NOMO-1 treated with dmso at 0.1 percent for 144 hours (cell line): Measurements from ENCODE around the gene TRIM28.
"Not testable (repeated sequence)": the region's sequence is repeated elsewhere in the genome, so short reads cannot be mapped to it uniquely, and the experiment has no call there.

Experiments
- DNase-seq: peaks from one replicate; lab custom pipeline; 2025; ENCODE audit not compliant: unreplicated experiment; lab: John Stamatoyannopoulos, UW

TRIM28 gene

DNA sequence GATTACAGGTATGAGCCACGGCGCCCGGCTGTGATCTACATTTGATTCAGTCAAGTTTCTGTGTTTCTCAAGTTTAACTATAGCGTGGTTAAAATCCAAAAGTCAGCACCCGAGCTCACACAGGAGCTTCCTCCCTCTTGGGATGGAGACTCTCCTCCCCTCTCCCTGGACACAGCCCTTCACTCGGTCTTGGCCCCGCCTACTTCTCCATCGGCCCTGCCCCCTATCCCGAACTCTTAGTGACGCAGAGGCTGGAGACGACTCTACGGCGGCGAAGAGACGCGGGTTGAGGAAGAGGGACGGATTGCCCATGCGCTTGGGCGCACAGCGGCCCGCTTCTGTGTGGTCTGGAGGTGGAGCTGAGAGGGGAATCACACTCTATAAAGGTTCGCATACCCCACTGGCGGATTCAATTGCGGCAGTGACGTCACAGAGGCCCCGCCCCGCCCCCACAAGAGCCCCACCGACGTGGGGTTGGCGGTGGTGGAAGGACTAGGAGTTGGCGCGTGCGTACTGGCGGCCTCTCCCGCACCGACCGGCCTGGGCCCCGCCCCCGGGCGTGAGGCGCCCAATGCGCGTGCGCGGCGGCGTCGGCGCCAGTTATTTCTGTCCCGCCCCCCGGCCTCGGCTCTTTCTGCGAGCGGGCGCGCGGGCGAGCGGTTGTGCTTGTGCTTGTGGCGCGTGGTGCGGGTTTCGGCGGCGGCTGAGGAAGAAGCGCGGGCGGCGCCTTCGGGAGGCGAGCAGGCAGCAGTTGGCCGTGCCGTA lies at the start of gene TRIM28:
TSS of gene TRIM28 (plus strand) at position 239 of the 765 bp plus-strand sequence. CDS start 694 bp downstream, outside the sequence.
- DNase-seq = no peak

DNA sequence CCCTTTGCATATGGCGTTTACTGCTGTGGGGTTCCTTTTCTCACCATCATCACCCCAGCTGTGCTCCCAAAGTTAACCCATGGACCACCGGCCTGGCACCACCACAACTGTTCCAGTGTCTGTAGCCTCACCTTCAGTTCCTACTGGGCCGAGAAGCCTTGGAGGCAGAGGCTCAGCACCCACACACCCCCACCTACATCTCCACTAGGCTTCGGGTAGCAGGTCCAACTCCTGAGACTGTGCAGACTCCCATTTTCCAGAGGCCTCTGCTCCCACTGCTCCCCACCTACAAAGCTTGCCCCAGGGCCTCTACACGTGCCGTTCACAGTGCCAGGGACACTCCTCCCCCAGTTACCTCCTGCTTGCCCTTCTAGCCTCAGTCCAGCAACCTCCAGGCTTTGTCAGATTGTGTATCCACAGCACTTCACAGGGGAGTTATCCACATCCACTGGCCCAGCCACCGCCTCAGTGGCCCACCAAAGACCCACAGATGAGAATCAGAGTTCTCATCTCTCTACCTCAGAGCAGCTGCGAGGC lies 46.2 kb upstream of the TRIM28 start:
- no peak for DNase-seq

DNA sequence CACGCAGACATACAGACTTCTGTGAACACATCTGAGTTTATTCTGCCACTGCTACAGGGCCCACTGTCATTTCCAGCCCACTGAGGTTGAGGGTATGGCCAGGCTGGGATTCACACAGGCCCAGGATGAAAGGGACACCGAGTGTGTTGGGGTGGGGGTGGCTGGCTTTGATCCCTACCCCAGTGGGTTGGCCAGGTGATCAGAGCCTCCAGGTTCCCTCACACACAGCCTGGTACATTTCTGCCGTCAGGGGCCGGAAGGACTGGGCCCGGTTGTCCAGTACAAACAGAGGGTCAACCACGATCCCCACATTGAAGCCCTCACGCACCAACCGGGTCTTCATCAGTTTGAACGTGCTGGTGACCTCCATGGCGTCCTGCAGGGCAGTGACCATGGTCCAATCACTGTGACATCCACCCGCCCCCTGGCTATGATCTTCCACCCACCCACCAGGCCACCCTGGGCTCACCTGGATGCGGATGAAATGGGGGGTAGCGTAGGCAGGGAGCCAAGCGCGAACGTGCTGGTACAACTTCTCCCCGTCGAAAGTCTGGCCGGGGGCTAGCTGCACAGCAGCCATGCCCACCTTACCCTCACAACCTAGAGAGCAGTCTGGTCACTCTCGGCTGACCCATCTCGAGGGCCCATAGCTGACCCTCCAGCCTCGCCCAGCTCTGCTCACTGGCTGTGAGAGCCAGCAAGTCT lies 45.4 kb upstream of the TRIM28 start:
- DNase-seq = no peak

DNA sequence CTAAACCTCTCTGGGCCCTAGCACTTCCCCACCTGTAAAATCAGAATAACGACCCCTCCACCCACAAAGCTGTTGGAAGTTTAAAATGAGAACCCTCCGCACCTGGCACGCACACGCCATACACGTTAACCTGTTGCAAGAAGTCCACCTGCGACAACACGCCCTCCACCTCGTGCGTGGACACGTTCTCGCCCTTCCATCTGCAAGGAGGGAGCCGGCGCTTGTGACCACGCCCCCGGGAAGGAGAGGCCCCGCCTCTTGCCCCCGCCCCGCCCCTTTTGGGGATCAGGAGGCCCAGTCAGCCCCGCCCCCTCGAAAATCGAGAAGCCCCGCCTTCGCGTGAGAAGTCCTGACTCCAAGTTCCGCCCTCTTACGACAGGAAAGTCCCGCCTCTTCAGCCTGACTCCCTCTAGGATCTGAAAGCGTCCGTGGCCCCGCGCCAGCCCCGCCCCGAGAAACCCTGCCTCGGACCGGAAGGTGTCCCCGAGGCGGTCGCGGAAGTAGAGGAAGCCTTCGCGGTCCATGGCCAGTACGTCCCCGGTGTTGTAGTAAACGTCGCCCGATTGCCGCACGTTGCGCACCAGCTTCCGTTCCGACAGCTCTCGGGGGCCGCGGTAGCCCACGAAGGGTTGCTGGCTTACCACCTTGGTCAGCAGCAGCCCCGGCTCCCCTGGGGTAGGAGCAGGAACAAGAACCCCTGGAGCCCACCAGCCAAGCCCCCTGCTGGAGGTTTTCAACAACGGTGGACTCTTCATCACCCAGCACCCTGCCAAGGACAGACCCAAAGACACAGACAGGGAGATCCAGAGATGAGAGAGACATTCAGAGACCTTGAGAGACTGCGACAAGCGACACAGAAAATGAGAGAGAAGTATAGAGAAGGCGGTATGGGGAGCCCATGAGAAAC lies 44.6 kb upstream of the TRIM28 start:
- peak; percentile 96 for DNase-seq

DNA sequence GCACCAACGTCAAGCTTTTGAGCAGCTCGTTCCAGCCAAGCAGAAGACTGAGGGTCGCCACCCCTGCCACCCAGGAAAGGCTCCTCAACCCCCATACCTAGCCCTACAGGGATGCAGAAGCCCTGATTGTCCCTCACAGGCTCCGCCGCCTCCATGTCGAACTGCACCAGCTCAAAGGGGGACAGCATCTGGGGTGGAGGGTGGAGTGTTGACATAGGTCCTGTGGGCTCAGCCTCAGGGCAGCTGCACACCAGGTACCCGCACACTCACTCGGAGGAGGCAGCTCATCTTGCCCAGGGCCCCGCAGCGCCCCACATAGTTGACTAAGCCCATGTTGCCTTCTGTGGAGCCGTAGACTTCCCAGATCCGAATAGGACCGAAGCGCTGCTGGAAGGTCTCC lies 43.6 kb upstream of the TRIM28 start:
- no peak for DNase-seq

DNA sequence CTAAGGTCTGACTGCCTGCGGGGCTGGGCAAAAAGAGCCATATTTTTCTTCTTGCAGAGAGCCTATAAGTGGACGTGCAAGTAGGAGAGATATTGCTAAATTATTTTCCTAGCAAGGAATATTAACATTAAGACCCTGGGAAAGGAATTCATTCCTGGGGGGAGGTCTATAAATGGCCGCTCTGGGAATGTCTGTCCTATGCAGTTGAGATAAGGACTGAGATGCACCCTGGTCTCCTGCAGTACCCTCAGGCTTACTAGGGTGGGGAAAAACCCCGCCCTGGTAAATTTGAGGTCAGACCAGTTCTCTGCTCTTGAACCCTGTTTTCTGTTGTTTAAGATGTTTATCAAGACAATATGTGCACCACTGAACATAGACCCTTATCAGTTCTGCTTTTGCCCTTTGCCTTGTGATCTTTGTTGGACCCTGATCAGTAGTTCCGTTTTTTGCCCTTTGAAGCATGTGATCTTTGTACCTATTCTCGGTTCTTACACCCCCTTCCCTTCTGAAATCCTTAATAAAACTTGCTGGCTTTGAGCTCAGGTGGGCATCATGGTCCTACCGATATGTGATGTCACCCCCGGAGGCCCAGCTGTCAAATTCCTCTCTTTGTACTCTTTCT lies 36.2 kb upstream of the TRIM28 start:
- not testable (repeated sequence) for DNase-seq

DNA sequence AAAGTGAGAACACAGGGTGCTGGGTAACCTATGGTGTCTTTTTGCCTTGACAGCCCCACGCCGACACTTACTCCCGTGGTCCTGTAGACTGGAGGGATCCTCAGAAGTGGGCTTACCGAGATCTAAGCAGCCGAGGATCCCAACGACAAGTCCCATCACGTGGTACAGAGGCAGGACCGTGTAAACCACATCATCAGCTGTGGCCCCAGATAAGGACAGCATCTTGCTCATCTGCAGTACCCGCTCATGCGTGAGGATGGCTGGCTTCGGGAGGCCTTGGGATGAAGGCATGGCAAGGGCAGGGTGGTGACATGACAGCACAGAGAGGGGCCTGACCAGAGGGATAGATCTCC lies 34.2 kb upstream of the TRIM28 start:
- DNase-seq = no peak

DNA sequence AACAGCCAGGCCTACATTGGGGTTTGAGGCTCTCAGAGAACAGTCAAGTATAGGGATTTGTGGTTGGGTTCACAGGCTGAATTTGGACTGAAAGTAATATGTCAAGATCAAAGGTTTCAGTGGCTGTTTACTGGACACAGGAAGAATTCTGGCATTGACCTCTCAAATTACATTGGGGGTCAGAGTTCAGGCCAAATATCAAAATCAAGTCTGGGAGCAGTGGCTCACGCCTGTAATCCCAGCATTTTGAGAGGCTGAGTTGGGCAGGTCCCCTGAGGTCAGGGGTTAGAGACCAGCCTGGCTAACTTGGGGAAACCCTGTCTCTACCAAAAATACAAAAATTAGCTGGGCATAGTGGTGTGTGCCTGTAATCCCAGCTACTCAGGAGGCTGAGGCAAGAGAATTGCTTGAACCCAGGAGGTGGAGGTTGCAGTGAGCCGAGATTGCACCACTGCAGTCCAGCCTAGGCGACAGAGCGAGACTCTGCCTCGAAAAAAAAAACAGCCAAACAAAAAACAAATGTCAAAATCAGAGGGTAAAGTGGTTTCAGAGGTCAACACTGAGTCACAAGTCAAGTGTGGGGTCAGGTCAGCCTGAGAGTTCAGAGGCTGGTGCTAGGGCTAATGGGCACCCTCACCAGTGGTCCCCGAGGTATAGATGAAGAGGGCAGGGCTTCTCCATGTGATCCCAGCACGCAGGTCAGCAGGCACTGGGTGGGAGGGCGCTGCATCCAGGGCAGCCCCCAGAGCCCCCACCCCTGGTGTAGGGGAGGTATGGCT lies 33.6 kb upstream of the TRIM28 start:
- DNase-seq = no peak

DNA sequence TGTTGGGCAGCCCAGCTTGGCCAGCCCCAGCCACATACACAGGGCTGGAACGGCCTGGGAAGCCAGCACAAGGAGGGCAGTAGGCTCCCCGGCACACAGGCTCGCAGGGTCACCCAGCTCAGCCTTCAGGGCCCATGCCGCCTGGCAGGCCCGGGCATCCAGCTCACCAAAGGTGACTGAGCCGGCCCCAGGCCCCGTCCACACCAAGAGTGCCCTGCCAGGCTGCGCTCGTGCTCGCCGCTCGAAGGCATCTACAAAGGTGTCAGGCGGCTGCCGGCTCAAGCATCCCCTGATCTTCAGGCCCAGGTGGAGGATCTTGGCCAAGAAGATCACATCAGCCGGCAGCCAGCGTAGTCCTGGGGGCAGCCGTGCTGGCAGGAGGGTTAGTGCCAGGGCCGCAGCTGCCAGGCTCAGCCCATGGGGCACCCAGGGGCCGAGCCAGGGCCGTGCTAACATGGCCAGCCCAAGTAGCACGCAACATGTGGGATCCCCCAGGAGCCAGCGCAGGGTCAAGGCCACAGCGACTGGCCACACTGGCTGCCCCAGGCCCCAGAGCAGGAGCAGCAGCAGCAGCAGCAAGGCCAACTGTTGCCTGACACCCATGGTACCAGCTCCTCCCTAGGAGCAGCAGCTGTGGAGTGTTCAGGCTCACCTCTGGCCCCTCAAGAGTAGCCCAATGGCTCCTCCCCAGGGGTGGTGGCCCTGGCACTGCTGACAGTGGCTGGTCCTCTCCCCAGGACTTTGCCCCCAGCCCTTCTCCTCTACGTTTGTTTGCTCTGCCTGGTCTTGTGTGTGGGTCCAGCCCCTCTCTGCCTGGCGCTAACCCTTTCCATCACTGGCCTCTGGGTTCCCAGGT lies 32.3 kb upstream of the TRIM28 start, which contains the start of gene SLC27A5:
TSS of gene SLC27A5 (minus strand) at position 640 of the 856 bp plus-strand sequence. CDS start at position 603, 37 bp downstream.
- DNase-seq = no peak

DNA sequence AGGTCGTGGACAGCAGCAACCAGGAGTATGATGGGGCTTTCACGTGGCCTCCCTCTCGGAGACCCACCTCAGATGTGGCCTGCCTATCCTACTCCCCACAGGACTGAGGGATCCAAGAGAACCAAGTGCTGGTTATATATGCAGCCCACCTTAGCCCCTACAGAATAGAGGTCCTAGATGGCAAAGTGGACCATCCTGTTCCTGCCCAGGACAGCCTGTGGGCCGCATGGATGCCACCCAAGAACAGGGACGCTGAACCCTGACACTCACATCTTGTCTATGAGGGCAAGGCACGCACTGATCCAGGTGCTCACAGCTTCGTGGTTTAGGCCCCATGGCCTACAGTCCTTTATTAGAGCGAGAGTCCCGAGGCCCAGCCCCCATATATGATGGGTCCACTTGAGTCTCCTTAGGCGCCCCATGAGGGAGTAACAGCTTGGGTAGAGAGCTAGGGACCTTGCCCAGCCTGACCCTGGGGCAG lies 30.6 kb upstream of the TRIM28 start:
- DNase-seq = no peak

DNA sequence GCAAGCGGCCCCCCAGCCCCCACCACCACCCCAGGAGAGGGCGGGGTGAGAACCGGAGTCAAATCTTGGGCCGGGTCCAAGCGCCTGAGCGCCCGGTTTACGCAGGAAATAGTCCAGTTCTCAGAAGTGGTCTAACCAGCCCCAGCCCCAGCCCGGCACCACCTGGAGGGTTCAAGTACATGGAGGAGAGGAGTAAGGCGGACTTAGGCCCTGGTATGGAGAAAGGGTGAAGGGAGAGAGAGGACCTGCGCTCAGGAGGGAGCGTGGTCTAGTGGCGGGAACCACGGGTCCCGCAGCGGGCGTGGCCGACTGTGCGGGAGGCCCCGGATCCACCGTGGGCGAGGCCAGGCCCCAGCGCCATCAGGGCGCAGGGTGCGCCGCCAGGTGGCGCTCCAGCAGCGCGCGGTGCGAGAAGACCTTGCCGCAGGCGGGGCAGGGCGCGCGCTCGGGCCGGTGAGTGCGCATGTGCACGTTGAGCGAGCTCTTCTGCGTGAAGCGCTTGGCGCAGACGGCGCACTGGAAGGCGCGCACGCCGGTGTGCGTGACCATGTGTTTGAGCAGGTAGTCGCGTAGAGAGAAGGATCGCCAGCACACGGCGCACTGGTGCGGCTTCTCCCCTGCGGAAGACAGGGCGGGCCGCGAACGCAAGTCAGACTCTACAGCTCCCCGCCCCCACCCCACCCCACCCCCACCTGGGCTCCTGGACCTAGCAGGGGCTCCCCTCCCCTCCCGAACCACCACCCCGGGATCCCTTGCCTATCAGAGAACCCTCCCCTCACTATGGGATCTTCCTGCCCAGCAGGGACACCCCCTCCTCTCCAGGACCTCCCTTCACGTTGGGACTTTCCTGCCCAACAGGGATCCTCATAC lies 29.9 kb upstream of the TRIM28 start:
- DNase-seq = peak; percentile 81

DNA sequence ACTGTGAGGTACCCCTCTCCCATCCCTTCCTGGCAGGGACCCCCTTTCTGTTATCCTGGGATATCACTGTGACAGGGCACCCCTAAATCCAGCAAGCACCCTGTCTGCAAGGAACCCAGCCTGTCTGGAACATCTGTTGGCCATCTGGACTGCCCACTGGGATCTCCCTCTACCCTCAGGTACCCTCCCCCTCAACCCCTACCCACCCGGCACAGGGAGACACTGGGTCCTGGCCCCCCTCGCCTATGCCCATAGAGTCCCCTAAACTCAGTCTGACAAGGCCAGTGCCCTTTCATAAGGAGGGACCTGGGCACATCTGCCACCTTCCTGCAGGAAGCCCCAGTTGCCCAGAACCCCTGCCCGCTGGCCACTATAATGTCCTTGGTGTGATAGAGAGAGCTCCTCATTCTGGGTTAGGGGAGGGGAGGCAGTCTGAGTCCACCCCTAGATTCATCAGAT lies 29.3 kb upstream of the TRIM28 start:
- no peak for DNase-seq

DNA sequence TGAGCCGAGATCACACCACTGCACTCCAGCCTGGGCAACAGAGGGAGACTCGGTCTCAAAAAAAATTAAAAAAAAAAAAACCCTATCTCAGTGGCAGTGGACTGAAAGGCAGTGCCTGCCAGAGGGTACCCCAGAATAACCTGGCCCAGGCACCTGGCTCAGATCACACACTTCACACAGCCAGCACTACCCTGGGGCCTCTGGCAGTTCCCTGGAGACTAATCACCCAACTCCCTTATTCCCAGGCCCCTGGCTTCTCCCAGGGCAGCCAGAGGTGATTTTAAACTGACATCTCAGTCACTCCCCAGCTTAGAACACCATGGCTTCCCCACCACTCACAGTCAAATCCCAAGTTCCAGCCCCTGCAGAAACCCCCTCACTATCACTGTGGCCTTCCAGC lies 28.6 kb upstream of the TRIM28 start:
- no peak for DNase-seq

DNA sequence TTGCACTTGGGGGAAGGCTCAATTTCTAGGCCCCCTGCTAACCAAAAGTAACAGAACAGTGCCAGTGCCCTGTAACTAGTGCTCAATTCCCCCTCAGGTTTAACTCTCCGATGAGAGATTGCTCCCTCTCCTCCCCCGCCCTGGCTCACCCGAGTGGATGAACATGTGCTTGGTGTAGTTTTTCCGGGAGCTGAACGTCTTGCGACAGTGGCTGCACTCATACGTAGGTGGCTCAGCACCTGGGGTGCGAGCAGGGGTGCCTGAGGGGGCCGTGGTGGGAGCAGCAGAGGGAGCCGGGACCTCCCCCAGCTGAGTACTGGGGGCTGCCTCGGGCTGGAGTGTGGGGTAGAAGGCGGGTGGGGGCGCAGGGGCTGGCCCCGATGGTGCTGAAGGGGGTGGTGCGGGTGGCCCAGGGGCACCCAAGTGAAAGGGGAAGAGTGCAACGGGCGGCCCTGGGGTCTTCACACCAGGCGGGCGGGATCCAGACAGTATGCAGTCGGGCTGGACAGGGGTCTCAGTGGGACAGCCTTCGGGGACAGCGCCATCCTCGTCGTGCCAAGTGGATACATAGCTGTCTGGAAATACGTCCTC lies 27.5 kb upstream of the TRIM28 start:
- DNase-seq = no peak

DNA sequence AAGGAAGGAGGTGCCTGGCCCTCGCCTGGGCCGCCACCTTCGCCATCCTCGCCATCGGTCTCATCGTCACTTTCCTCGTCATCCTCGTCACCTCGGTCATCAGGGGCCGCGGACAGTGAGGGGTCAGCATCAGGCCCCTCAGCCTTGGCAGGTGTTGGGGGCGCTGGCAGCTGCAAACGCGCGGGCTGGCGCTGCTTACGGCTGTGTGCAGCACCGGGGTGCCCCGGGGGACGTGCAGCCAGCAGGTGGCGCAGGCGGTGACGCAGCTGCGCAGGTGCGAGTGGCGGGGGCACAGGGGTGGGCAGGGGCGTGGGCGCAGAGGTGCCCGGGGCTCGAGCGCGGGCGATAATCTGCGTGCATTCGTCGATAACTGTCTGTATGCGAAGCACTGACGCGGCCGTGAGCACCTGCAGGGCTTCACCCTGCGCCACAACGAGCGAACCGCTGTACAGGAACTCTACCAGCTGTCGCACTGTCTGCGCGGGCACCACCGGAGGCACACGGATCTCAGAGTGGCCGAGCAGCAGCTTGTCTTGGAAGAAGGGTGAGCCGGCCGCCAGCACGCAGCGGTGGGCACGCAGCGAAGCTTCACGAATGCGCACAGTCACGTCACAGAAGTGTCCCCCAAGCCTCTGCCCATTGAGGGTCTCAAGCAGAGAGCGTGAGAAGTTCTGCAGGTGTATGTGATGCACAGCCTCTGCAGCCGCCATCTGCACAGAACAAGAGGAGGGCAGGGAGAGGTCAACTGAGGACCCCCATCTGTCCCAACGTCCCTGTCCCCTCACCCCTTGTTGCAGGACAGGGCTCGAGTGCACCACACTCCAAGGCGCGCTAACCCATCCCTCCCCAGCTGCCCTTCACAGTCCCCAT lies 26.7 kb upstream of the TRIM28 start:
- DNase-seq = no peak

DNA sequence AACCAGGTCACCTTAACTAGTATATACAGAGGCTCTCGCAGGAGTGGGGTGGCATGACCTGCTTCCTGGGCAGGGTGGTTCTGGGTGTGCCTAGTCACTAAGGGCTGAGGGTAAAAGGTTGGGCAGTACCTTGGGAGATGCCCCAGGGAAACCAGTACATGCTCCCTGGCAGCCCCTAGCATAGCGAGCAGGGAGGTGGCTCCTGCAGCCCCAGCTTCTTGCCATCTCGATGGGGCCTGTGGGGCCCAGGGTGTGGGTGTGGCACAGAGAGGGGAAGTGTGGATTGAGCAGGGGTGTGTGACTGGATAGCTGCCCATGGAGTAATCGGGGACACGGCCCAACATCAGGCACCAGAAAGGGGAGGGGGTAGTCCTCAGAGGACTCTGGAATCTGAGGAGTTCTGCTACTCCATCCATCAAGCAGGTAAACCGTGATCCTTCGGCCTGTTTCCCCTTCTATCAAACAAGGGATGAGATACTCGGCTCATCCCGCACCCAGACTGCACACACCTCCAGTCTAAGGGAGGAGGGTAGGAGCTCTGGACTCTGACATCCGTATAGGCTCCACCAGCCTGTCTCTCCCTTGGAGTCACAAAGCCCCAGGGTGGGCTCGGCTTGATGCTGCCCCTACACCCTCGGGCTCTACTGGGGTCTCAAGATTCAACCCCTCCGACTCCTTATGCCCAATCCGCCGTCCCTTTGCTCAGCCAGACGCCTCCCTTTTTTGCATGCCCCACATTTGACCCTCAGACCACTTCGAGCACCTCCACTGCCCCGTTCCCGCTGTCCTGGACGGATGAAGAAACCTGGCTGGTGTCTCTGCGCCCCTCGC lies 25.4 kb upstream of the TRIM28 start:
- peak; percentile 85 for DNase-seq
